ENCODE measurements around the gene ONECUT2. TPM values are rescaled to one million over a fixed set of nuclear protein-coding genes. Genes with fewer than 3 reads are reported as not detected.

ONECUT2 gene
- total and polyA plus RNA-seq, 9 of the 15 experiments (the other 6 are each of a cell fraction or from before 2014, with no cell fraction given): 0.27 to 2.5 (median 0.83) TPM

DNA sequence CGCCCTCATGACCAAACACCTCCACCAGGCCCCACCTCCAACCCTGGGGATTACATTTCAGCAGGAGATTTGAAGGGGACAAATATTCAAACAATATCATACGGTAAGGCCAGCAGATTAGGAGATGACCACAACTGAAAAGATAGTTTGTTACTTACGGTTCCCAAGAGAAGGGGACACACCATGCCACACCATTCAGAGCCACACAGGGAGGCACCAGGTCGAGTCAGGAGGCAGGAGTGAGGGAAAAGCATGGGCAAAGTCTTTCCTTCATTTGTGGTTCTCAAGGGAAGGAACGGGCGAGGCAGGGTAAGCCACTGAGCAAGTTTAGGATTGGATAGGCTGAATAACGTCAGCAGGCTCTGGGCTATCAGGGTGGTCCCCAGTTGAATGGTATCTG, 94.0 kb downstream of the ONECUT2 start:
- Histone ChIP-seq H3K9me3 (replicated peaks; ENCODE audit: control insufficient read depth, insufficient read depth, low read depth, low read length) (no peaks in the 10 kb centered on the region), H3K27me3 (ENCODE audit: control insufficient read depth in 2 of 2, insufficient read depth in 2 of 2, low read length in 2 of 2) (peaks cover 0 to 15% of the 10 kb centered on the region in 2 experiments; a peak in 2 of 5 replicates), H3K9me1 (ENCODE audit: control insufficient read depth, insufficient read depth, low read length) (no peaks in the 10 kb centered on the region), H3K36me3 (ENCODE audit: control insufficient read depth, insufficient read depth, low read length) (no peaks in the 10 kb centered on the region), H3K4me3 (no peak overlapping the region), H3K27ac (ENCODE audit: extremely low read depth, low read depth, low read length) (no peak overlapping the region), H3K79me2 (ENCODE audit: control insufficient read depth, insufficient read depth, low read length) (no peaks in the 10 kb centered on the region), H4K20me1 (replicated peaks; ENCODE audit: control insufficient read depth, insufficient read depth, low read length) (no peaks in the 10 kb centered on the region), H3K9ac (ENCODE audit: insufficient read depth in 1 of 2, low read depth in 2 of 2, low read length in 2 of 2) (no peak overlapping the region), H3K4me2 (ENCODE audit: insufficient read depth, low read length) (no peak overlapping the region), H2AFZ (ENCODE audit: low read depth, low read length) (no peak overlapping the region), H3K4me1 (replicated peaks in 1 of 2; ENCODE audit: control insufficient read depth in 2 of 2, insufficient read depth in 2 of 2, low read length in 2 of 2) (no peaks in the 10 kb centered on the region; a peak in 2 of 5 replicates)
- ChIA-PET CTCF (ENCODE audit: low intra/inter-chr PET ratio) (no interaction called here), POLR2A (no interaction called here)
- in situ Hi-C loops (cut with MboI) (no loop called here), intact Hi-C loops (cut with micrococcal nuclease) (no loop called here)
- TF ChIP-seq HIVEP1 (CRISPR knock-in tag; IDR thresholded peaks at IDR 0.05) (no peak), ELF4 (CRISPR knock-in tag; IDR thresholded peaks at IDR 0.05) (no peak), MAFK (IDR thresholded peaks at IDR 0.05; ENCODE audit: low read length) (no peak), RUNX1 (IDR thresholded peaks at IDR 0.05; ENCODE audit: low read depth) (no peak), ZNF583 (CRISPR knock-in tag; IDR thresholded peaks at IDR 0.05) (no peak), SMARCC2 (IDR thresholded peaks at IDR 0.05; ENCODE audit: low read depth) (no peak), PHTF2 (CRISPR knock-in tag; IDR thresholded peaks at IDR 0.05) (no peak), CC2D1A (IDR thresholded peaks at IDR 0.05) (no peak), ZNF57 (CRISPR knock-in tag; IDR thresholded peaks at IDR 0.05) (no peak), CBFA2T2 (conservative IDR thresholded peaks at IDR 0.05) (no peak), NCOA2 (IDR thresholded peaks at IDR 0.05; ENCODE audit: partially characterized antibody in 2 of 2) (no peak)
- TF ChIP-seq, protein P1, sequence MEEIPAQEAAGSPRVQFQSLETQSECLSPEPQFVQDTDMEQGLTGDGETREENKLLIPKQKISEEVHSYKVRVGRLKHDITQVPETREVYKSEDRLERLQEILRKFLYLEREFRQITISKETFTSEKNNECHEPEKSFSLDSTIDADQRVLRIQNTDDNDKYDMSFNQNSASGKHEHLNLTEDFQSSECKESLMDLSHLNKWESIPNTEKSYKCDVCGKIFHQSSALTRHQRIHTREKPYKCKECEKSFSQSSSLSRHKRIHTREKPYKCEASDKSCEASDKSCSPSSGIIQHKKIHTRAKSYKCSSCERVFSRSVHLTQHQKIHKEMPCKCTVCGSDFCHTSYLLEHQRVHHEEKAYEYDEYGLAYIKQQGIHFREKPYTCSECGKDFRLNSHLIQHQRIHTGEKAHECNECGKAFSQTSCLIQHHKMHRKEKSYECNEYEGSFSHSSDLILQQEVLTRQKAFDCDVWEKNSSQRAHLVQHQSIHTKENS (CRISPR knock-in tag; IDR thresholded peaks at IDR 0.05): no peak
- TF ChIP-seq, protein P2, sequence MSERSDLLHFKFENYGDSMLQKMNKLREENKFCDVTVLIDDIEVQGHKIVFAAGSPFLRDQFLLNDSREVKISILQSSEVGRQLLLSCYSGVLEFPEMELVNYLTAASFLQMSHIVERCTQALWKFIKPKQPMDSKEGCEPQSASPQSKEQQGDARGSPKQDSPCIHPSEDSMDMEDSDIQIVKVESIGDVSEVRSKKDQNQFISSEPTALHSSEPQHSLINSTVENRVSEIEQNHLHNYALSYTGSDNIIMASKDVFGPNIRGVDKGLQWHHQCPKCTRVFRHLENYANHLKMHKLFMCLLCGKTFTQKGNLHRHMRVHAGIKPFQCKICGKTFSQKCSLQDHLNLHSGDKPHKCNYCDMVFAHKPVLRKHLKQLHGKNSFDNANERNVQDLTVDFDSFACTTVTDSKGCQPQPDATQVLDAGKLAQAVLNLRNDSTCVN (CRISPR knock-in tag; IDR thresholded peaks at IDR 0.05): no peak
- TF ChIP-seq, protein P3, sequence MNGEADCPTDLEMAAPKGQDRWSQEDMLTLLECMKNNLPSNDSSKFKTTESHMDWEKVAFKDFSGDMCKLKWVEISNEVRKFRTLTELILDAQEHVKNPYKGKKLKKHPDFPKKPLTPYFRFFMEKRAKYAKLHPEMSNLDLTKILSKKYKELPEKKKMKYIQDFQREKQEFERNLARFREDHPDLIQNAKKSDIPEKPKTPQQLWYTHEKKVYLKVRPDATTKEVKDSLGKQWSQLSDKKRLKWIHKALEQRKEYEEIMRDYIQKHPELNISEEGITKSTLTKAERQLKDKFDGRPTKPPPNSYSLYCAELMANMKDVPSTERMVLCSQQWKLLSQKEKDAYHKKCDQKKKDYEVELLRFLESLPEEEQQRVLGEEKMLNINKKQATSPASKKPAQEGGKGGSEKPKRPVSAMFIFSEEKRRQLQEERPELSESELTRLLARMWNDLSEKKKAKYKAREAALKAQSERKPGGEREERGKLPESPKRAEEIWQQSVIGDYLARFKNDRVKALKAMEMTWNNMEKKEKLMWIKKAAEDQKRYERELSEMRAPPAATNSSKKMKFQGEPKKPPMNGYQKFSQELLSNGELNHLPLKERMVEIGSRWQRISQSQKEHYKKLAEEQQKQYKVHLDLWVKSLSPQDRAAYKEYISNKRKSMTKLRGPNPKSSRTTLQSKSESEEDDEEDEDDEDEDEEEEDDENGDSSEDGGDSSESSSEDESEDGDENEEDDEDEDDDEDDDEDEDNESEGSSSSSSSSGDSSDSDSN (IDR thresholded peaks at IDR 0.05; ENCODE audit: borderline replicate concordance in 1 of 2, low read depth in 2 of 2, low read length in 2 of 2): no peak
- TF ChIP-seq, protein P4, sequence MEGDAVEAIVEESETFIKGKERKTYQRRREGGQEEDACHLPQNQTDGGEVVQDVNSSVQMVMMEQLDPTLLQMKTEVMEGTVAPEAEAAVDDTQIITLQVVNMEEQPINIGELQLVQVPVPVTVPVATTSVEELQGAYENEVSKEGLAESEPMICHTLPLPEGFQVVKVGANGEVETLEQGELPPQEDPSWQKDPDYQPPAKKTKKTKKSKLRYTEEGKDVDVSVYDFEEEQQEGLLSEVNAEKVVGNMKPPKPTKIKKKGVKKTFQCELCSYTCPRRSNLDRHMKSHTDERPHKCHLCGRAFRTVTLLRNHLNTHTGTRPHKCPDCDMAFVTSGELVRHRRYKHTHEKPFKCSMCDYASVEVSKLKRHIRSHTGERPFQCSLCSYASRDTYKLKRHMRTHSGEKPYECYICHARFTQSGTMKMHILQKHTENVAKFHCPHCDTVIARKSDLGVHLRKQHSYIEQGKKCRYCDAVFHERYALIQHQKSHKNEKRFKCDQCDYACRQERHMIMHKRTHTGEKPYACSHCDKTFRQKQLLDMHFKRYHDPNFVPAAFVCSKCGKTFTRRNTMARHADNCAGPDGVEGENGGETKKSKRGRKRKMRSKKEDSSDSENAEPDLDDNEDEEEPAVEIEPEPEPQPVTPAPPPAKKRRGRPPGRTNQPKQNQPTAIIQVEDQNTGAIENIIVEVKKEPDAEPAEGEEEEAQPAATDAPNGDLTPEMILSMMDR (IDR thresholded peaks at IDR 0.05 in 2 of 3, conservative IDR thresholded peaks at IDR 0.05 in 1 of 3; ENCODE audit: insufficient read depth in 2 of 3, low read depth in 1 of 3, low read length in 3 of 3): no peak
- TF ChIP-seq, protein P5, sequence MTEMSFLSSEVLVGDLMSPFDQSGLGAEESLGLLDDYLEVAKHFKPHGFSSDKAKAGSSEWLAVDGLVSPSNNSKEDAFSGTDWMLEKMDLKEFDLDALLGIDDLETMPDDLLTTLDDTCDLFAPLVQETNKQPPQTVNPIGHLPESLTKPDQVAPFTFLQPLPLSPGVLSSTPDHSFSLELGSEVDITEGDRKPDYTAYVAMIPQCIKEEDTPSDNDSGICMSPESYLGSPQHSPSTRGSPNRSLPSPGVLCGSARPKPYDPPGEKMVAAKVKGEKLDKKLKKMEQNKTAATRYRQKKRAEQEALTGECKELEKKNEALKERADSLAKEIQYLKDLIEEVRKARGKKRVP (CRISPR knock-in tag; IDR thresholded peaks at IDR 0.05): no peak
- no peak for FAIRE-seq
- DNase-seq (ENCODE audit: extremely low read depth in 1 of 4, low spot score in 3 of 4): no peak
- WGBS (ENCODE audit: insufficient coverage, low coverage, missing lambda C conversion rate): 2% methylated on average over 7 of the region's 7 CpGs
- no TSS peak for BruUV-seq (replicated peaks)
- ATAC-seq: no peak
